Hematopoietic multipotent progenitor cell treated with erythropoietin and hydrocortisone succinate and interleukin-3 and kit ligand, for 15 days (in vitro differentiated cells): ENCODE results near the gene NEK5.
"Not testable (repeated sequence)": the region's sequence is repeated elsewhere in the genome, so short reads cannot be mapped to it uniquely, and the experiment has no call there.

Experiments
- DNase-seq: peaks from one replicate; pipeline ENCODE4 v3.0.0-alpha.2; 2015; ENCODE audit warnings: low spot score

The NEK5 gene

DNA sequence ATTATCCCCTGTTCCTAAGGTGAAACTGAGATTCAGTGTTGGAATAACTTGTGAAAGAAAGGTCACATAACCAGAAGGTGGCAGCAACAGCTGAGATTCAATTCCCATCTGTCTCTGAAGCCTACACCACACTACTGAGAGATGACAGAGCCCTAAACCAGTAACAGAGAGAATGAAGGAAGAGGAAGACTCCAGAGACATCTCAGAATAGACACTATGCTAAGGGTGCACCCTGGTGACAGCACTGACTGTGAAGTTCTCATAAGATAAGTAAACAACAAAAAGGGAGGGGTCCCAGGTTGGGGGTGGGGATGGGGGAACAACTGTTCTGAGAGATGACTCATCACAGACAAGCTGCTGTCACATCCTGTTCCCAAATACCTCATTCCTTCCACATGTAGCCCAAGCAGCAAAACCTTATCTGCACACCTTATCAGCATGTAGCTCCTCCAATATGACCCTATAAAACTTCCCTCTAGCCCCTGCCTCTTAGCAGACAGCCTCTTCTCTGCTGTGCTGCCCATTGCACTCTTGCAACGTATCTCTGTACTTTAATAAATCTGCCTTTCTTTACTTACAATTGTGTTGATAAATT, 57.8 kb downstream of the NEK5 start:
- no peak for DNase-seq

DNA sequence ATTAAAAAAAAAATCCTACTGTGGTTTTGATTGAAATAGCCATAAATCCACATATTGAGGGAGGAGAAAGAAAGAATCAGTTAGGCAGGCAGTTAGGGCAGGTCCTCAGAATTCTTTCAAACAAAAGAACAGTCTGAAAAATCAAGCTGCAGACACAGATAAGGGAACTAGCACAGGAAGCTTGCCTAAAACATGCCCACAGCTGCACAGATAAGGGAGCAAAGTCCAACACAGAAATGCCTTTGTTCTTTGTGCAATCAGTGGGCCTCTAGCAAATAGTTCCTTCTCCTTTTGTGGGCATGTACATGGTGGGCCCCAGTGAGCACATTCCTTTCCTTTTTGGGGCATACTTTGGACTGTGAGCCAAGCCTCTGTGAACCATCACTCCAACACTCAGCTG, 61.6 kb downstream of the NEK5 start:
- DNase-seq: no peak

DNA sequence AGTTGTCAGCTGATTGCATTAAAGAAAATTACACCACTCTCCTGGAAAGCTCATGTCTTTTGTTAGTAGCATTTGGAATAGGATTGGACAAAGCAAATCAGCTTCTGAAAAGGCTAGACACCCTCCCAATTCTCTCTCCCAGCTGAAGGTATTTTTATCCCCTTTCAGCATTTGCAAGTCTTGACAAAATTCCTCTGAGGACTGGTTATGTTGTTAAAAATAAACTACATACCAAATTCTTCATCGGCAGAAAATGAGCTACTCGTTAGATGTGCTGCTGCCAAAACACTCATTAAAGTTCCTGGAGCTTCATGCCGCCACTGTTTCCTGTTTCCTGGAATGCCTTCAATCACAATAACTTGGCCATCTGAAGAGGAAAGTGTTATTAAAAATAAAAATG, 67.3 kb downstream of the NEK5 start:
- DNase-seq: no peak

DNA sequence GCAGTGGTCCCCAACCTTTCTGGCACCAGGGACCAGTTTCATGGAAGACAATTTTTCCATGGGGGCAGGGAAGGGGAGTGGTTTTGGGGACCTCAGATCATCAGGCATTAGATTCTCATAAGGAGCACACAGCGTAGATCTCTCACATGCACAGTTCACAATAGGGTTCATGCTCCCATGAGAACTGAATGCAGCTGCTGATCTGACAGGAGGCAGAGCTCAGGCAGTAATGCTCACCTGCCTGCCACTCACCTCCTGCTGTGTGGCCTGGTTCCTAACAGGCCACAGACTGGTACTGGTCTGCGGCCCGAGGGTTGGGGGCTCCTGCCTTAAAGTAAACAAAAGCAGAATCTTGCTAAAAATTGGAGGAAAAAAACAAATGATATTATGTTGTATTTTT, 67.8 kb downstream of the NEK5 start:
- not testable (repeated sequence) for DNase-seq

DNA sequence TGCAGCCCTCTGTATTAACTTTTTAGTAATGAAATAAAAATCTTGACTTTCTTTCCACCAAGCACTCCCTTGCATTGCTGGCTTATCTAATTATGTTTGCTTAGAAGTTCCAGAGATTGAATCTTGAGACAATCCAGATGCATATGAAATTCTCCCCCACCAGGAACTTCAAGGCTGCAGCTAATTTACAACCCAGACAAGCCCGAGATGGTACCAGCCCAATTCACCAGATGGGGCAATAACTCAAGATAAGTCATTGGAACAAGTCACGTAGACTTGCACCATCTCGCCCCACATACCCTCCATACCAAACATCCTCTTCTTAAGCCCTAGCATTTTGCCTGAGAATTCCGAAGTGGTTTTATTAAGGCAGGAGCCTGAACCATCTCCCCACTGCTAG, 75.4 kb downstream of the NEK5 start:
- DNase-seq: no peak

DNA sequence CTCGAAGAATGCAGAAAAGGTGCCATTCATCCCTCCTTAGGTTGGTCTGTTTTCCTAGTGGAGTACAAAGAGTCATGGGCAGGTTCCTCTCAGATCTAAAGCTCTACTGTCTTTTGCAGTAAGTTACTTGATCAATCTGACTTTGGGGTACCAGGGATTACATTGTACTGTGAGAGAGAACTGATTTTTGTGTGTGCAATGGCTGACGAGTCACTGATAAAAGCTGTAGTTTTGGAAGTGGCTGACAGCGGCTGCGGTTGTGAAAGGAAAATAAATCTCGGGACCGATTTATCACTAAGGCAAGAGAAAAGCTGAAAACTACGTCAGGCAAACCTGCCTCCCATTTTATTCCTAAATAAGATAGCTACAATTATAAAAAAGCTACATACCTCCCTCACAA, 77.5 kb downstream of the NEK5 start:
- no peak for DNase-seq

DNA sequence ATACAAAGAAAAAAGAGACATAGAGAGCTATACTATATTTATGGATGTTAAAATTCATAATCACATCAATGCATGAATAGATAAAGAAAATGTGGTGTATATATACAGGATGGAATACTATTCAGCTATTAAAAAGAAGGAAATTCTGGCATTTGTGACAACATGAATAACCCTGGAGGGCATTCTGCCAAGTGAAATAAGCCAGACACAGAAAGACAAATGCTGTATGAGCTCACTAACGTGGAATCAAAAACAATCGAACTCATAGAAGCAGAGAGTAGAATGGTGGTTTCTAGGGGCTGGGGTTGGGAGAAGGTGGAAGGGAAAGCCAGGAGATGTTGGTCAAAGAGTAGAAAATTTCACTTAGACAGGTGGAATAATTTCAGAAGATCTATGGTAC, 80.4 kb downstream of the NEK5 start:
- DNase-seq: no peak

DNA sequence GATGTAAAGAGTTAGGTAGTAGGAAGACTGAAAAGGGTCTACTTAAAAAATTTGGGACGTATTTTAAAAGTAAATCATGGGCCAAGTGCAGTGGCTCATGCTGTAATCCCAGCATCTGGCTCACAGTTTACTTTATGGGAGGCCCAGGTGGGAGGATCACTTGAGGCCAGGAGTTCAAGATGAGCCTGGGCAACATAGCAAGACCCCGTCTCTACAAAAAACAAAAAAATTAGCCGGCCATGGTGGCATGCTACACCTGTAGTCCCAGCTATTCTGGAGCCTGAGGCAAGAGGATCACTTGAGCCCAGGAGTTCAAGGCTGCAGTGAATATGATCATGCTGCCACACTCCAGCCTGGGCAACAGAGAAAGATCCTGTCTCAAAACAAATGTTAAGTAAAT, 81.4 kb downstream of the NEK5 start:
- DNase-seq: no peak

DNA sequence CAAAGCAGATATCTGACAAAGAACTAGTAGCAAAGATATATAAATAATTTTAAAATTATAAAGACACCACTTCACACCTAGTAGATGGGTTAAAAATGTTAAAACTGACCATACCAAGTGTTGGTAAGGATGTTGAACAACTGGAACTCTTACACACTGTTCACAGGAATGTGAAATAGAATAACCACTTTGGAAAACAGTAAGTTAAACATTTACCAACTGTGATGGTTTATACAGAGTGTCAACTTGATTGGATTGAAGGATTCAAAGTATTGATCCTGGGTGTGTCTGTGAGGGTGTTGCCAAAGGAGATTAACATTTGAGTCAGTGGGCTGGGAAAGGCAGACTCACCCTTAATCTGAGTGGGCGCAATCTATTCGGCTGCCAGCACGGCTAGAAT, 85.2 kb downstream of the NEK5 start:
- no peak for DNase-seq

DNA sequence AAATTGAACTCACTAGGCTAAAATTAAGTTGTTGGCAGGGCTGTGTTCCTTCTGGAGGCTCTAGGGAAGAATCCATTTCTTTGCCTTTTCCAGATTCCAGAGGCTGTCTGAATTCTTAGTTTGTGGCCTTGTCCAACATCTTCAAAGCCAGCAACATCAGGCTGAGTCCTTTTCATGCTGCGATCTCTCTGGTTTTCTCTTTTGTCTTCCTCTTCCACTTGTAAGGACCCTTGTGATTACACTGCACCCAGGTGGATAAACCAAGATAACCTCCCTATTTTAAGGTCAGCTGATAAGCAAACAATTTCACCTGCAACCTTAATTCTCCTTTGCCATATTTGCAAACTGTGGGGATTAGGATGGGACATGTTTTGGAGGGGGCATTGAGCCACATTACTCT, 92.8 kb downstream of the NEK5 start:
- DNase-seq: no peak

DNA sequence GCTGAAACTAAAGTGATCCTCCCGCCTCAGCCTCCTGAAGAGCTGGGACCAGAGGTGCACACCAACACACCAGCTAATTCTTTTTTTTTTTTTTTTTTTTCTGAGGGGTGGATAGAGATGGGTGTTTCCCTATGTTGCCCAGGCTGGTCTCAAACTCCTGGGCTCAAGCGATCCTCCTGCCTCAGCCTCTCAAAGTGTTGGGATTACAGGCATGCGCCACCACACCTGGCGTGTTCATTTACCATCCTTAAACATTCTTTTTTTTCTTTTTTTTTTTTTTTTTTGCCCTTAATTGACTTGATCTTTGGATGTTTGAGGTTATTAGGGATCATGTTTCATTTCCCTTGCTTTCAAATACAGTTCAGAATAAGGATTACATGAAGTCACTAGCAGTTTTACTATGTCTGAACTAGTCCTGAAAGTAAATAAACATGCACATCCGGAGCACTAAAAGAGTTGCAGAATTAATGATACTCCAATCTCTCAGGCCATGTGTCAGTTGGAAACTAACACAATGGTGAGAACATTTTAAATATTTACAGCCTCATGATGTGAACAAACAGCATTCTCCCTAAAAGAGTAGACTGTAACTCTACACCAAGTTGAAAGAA, 94.2 kb downstream of the NEK5 start:
- DNase-seq: no peak

DNA sequence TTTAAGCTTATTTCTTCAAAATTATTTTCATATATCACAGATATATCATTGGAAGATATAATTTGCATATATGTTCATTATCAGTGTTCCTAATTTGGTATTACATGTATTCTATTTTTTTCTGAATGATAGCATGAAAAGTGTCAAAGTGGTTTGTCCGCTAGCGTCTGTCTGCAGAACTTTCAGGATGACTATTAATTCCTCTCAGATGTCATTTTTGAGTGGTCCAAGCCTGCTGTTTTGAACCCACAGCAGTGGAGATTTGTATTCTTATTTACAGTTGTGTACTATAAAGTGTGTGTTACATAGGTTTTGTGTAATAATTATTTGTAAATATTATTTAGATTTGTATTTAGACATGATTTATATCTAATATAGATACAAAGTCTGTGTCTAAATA, 95.8 kb downstream of the NEK5 start:
- DNase-seq: no peak

DNA sequence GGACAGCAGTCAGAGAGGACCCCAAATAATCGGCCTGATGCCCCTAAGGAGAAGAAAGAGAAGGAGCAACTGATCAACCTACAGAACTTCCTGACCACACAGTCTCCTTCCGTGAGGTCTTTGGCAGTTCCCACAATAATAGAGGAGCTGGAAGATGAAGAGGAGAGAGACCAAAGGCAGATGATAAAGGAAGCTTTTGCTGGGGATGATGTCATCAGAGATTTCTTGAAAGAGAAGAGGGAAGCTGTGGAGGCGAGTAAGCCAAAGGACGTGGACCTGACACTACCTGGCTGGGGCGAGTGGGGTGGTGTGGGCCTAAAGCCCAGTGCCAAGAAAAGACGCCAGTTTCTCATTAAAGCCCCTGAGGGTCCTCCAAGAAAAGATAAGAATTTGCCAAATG, 98.5 kb downstream of the NEK5 start:
- not testable (repeated sequence) for DNase-seq

DNA sequence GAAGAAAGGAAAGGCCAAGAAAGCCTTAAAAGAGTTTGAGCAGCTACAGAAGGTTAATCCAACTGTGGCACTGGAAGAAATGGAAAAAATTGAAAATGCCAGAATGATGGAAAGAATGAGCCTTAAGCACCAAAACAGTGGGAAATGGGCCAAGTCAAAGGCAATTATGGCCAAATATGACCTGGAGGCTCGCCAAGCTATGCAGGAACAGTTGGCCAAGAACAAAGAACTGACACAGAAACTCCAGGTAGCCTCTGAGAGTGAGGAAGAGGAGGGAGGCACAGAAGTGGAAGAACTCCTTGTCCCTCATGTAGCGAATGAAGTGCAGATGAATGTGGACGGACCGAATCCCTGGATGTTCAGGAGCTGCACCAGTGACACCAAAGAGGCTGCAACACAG, 99.3 kb downstream of the NEK5 start:
- DNase-seq: no peak

DNA sequence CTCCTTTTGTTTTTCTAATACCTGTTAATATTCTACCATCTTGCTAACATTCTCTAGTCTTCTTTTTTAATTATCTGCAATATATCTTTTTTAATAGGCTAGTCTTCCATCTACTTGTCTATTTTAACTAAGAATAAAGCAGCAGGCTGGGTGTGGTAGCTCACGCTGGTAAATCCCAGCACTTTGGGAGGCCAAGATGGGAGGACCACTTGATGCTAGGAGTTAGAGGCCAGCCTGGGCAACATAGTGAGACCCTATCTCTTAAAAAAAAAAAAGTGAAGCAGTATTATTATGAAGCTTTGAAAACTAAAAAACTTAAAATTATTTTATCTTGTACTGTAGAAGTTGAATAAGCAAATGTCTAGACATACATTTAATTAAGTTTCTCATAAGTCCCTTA, 101.0 kb downstream of the NEK5 start:
- DNase-seq: no peak

DNA sequence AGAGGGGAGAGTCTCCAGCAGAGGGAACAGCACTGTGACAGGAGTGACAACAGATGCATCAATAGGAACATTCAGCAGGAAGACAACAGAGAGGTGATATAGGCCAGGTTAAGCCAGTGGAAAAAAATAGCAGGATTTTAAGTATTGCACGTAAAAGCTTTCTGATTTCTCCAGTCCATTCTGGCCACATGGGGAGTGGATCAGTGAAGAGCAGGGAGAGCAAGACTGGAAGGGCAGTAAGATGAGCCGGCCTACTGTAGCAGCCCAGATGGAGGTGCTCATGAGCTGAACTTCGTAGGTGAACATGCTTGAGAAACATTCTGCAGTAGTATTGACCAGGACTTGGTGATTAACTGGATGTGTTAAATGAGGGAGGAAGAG, 102.6 kb downstream of the NEK5 start:
- no peak for DNase-seq

DNA sequence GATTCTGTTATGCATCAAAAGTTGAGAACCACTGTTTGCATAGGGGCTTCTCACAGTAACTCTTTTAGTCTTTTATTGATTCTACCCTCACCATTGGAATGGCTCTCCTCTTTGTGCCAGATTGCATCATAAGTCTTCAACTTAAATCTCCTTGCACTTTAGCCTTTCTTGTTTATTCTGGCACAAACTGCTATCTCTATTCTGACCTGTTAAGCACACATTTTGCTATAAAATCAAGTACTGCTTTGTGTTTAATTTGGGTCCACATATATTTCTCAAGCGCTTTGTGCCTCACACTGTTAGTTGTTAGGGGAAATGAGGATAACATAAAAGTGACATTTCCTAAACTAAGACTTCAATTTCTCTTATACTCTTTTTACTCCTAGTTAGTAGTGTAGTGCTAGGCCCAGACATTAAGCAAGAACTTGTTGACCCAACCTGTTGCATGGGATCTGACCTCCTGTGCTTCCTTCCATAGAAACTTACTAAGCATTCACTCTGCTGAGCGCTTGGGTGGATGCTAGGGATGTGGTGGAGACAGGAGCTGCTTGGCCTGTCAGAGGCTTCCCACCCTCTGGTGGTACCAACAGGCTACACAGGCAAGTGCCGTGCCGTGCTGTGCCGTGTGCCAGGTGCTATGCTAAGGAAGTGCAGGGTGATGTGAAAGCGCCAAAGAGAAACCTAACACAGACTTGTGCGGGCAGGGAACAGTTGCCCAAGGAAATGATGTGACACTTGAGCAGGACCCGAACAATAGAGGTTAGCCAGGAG, 103.2 kb downstream of the NEK5 start:
- DNase-seq: no peak

DNA sequence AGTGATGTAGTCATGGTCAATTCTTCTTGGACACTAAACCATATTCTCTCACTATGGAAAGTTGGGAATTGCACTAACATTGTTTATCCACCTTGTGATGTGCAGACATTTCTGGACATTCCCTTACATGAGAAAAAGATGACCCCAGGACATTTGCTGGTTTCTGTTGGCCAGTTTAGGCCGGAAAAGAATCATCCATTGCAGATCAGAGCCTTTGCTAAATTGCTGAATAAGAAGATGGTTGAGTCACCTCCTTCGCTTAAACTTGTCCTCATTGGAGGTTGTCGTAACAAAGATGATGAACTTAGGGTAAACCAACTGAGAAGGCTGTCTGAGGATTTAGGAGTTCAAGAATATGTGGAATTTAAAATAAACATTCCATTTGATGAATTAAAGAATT, 104.4 kb downstream of the NEK5 start, which contains the start of gene UTP14C:
TSS of gene UTP14C (plus strand) at position 211 of the 400 bp plus-strand sequence. CDS start 4,114 bp downstream, outside the sequence.
- no peak for DNase-seq

DNA sequence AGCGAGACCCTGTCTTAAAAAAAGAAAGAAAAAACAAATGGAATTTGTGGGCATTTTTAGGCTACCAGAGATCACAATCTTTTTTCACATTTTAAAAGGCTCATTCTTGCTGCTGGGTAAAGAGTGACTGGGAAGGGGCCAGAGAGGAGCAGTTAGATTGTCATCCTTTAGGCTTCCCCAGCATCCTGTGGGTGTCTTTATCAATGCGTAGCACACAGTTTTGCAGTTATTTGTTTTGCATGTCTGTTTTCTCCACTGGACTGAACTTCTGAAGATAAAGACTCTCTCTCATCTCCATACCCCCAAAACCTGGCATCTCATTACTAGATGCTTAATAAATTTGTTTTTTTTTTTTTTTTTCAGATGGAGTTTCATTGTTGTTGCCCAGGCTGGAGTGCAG, 106.5 kb downstream of the NEK5 start:
- peak; percentile 63 for DNase-seq

DNA sequence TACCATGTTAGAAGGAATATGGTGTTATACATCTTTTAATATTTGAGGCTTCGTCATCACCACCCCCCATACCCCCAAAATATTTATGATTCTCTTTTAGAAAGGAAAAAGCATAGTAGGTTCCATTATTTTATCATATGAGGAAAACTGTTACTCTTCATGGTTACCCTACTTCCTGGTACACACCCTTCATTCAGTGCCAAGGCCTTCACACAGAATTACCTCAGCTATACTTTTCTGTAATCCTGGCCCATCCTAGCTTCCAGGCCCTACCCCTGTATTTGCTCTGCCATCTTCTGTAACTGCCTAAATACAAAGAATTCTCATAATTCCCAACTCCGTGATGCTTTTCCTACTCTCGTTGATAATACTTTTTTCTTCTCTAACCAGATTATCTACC, 108.7 kb downstream of the NEK5 start:
- no peak for DNase-seq

DNA sequence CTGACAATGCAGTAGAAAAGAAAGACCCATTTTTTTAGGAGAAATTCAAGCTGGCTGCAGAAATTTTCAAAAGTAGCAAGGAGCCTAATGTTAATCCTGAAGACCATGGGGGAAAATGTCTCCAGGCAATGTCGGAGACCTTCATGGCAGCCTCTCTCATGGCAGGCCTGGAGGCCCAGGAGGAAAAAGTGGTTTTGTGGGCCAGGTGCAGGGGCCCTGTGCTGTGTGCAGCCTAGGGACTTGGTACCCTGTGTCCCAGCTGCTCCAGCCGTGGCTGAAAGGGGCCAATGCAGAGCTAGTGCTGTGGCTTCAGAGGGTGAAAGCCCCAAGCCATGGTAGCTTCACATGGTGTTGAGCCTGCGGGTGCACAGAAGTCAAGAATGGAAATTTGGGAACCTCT, 112.6 kb downstream of the NEK5 start:
- no peak for DNase-seq

DNA sequence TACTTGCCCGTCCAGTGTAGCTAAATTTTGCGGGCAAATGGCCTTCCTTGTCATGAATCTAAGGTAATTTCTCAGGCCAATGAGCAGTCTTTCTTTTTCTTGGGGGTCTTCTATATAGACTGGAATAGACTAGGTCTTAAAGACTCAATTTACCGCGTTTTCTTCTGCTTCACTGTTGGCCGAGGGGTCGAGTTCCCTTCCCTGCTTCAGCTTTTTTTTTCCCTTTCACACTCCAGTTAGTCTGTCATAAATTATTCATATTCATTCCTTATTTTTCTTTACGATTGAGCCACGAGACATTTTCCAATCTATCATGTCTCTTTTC, 116.4 kb downstream of the NEK5 start:
- DNase-seq: no peak

DNA sequence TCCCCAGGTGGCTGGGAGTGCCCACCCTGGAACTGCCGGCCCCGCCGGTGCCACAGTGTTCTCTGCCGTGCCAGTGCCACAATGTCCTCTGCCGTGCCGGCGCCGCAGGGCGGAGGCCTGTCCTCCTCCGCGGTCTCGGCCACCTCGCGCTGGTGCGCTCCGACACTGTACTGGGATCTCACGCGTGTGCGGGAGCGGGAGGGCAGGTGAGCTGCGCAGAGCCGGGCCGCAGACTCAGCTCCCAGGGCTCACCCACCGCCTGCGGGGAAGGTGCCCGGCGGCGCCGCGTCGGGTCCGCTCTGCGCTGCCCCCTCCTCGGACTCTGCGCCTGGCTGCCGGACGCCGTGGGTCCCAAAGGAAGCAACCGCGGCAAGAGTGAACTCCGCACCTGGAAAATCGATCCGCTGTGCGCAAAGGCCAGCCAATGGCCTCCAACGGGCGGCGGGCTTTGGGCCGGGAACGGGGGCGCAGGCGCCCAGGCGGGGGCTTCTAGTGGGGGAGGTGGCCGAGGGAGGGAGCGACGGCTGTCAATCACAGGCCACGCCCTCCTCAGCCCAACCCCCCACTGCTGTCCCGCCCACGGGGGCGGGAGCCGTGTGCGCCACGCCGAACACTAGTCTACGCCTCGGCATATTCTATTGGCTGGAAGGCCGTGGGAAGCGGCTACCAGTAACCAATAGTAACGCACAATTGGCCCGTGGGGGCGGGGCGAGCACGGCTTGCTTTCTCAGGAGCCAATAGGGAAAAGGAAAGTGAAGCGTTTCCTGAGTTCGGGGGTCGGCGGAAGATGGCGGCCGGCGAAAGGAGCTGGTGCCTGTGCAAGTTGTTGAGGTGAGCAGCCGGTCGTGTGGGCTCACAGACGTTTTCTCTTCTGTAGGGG, 117.0 kb downstream of the NEK5 start, which contains the start of gene ALG11:
TSS of gene ALG11 (plus strand) at position 767 of the 880 bp plus-strand sequence. CDS start at position 788, 21 bp downstream.
- peak; percentile 99 for DNase-seq
